ENCODE measurements around the gene COPA. TPM values are rescaled to one million over a fixed set of nuclear protein-coding genes. Genes with fewer than 3 reads are reported as not detected.

COPA gene
- total and polyA plus RNA-seq, 2 experiments from 2014 or later: 141 to 151 TPM

- no peaks in the 10 kb centered on the region for H3K36me3 ChIP-seq (replicated peaks; ENCODE audit: insufficient read depth, low read depth)
- 79% methylated on average over 4 of the region's 4 CpGs for WGBS (ENCODE audit: low lambda C conversion rate, missing lambda C conversion rate)
- no peaks in the 10 kb centered on the region for H3K9me2 ChIP-seq (replicated peaks; ENCODE audit: insufficient read depth)
- no peak for DNase-seq (ENCODE audit: low spot score)
- H4K20me1 ChIP-seq (ENCODE audit: insufficient read depth, poor library complexity, severe bottlenecking): no peaks in the 10 kb centered on the region
- H3K4me1 ChIP-seq (ENCODE audit: insufficient read depth): no peaks in the 10 kb centered on the region
- H3K27me3 ChIP-seq: no peaks in the 10 kb centered on the region
- TF ChIP-seq CTCF (IDR thresholded peaks at IDR 0.05; ENCODE audit: poor library complexity): no peak
- H2AFZ ChIP-seq: no peak overlapping the region
- H3K4me2 ChIP-seq: no peak overlapping the region
- no peak overlapping the region for H3K4me3 ChIP-seq
- no peaks in the 10 kb centered on the region for H3K79me2 ChIP-seq
- no peaks in the 10 kb centered on the region for H3K9me3 ChIP-seq (ENCODE audit: low read depth)
- no peak overlapping the region for H3K27ac ChIP-seq
Measured at GRCh38 chr1:160373696-160374095, 30.6 kb upstream of the COPA start.

- H3K4me3 ChIP-seq: no peak overlapping the region
- H3K36me3 ChIP-seq (replicated peaks; ENCODE audit: insufficient read depth, low read depth): no peaks in the 10 kb centered on the region
- no peaks in the 10 kb centered on the region for H3K79me2 ChIP-seq
- 85% methylated on average over 4 of the region's 4 CpGs for WGBS (ENCODE audit: low lambda C conversion rate, missing lambda C conversion rate)
- H3K27ac ChIP-seq: no peak overlapping the region
- DNase-seq (ENCODE audit: low spot score): no peak
- H3K9me3 ChIP-seq (ENCODE audit: low read depth): no peaks in the 10 kb centered on the region
- TF ChIP-seq CTCF (IDR thresholded peaks at IDR 0.05; ENCODE audit: poor library complexity): no peak
- no peak for TF ChIP-seq EZH2phosphoT487 (IDR thresholded peaks at IDR 0.05; ENCODE audit: low read depth, severe bottlenecking, unreplicated experiment)
- no peak for TF ChIP-seq EZH2 (IDR thresholded peaks at IDR 0.05; ENCODE audit: borderline replicate concordance)
- no peaks in the 10 kb centered on the region for H3K4me1 ChIP-seq (ENCODE audit: insufficient read depth)
- H4K20me1 ChIP-seq (ENCODE audit: insufficient read depth, poor library complexity, severe bottlenecking): no peaks in the 10 kb centered on the region
- no peaks in the 10 kb centered on the region for H3K27me3 ChIP-seq
- H2AFZ ChIP-seq: no peak overlapping the region
- no peak overlapping the region for H3K4me2 ChIP-seq
- no peaks in the 10 kb centered on the region for H3K9me2 ChIP-seq (replicated peaks; ENCODE audit: insufficient read depth)
Measured at GRCh38 chr1:160371756-160372155, 28.7 kb upstream of the COPA start.

GRCh38 chr1:160371346-160371631, 28.2 kb upstream of the COPA start:
- H3K4me1 ChIP-seq (ENCODE audit: insufficient read depth): no peaks in the 10 kb centered on the region
- H3K9me2 ChIP-seq (replicated peaks; ENCODE audit: insufficient read depth): no peaks in the 10 kb centered on the region
- H3K9me3 ChIP-seq (ENCODE audit: low read depth): no peaks in the 10 kb centered on the region
- TF ChIP-seq CTCF (IDR thresholded peaks at IDR 0.05; ENCODE audit: poor library complexity): no peak
- no peak for TF ChIP-seq EZH2phosphoT487 (IDR thresholded peaks at IDR 0.05; ENCODE audit: low read depth, severe bottlenecking, unreplicated experiment)
- H3K27ac ChIP-seq: no peak overlapping the region
- H3K27me3 ChIP-seq: no peaks in the 10 kb centered on the region
- DNase-seq (ENCODE audit: low spot score): no peak
- no peak overlapping the region for H3K4me3 ChIP-seq
- no peak overlapping the region for H3K4me2 ChIP-seq
- no peaks in the 10 kb centered on the region for H3K79me2 ChIP-seq
- H2AFZ ChIP-seq: no peak overlapping the region
- no peaks in the 10 kb centered on the region for H4K20me1 ChIP-seq (ENCODE audit: insufficient read depth, poor library complexity, severe bottlenecking)
- H3K36me3 ChIP-seq (replicated peaks; ENCODE audit: insufficient read depth, low read depth): no peaks in the 10 kb centered on the region

- Histone ChIP-seq H3K4me3 (no peak overlapping the region), H3K4me1 (ENCODE audit: insufficient read depth) (no peaks in the 10 kb centered on the region), H3K9me2 (replicated peaks; ENCODE audit: insufficient read depth) (no peaks in the 10 kb centered on the region), H3K4me2 (no peak overlapping the region), H3K27me3 (no peaks in the 10 kb centered on the region), H3K27ac (no peak overlapping the region), H2AFZ (no peak overlapping the region), H3K79me2 (no peaks in the 10 kb centered on the region), H4K20me1 (ENCODE audit: insufficient read depth, poor library complexity, severe bottlenecking) (no peaks in the 10 kb centered on the region), H3K36me3 (replicated peaks; ENCODE audit: insufficient read depth, low read depth) (no peaks in the 10 kb centered on the region), H3K9me3 (ENCODE audit: low read depth) (no peaks in the 10 kb centered on the region)
- no peak for DNase-seq (ENCODE audit: low spot score)
- TF ChIP-seq CTCF (IDR thresholded peaks at IDR 0.05; ENCODE audit: poor library complexity) (no peak), EZH2phosphoT487 (IDR thresholded peaks at IDR 0.05; ENCODE audit: low read depth, severe bottlenecking, unreplicated experiment) (no peak)
- 90% methylated on average over 21 of the region's 42 CpGs for WGBS (ENCODE audit: low lambda C conversion rate, missing lambda C conversion rate)
Measured at GRCh38 chr1:160370561-160371345, 27.7 kb upstream of the COPA start.

Data from hepatocyte (in vitro differentiated cells).